Prostate gland (tissue), 2 donors: ENCODE measurements around the gene ALKBH7.

Experiments
- CTCF ChIP-seq, 4 experiments: fragments of 200-600 bp in 2 of 4; fragments of 450-650 bp in 2 of 4; sonication (generic) in 2 of 4; IDR thresholded peaks; 1 replicate in 3 of 4; 2 replicates in 1 of 4; pipeline ENCODE4 v1.5.1; 2016 to 2019; ENCODE audit warnings: antibody characterized with exemption in 4 of 4, mild to moderate bottlenecking in 2 of 4, moderate library complexity in 2 of 4
- POLR2A ChIP-seq: fragments of 450-650 bp; IDR thresholded peaks from one replicate; pipeline ENCODE4 v1.6.1; 2016; ENCODE audit warnings: antibody characterized with exemption, mild to moderate bottlenecking
- POLR2AphosphoS5 ChIP-seq: sonication (generic); formaldehyde crosslinking; IDR thresholded peaks from one replicate; pipeline ENCODE4 v1.6.1; 2017; ENCODE audit warnings: antibody characterized with exemption

- TF ChIP-seq CTCF (IDR thresholded peaks at IDR 0.05) (no peak), POLR2AphosphoS5 (no peak), POLR2A (no peak)
Observed at GRCh38 chr19:6402058-6402457, 29.5 kb downstream of the ALKBH7 start.
